ENCODE measurements around the gene LAS1L. TPM values are rescaled to one million over a fixed set of nuclear protein-coding genes. Genes with fewer than 3 reads are reported as not detected.

LAS1L gene
- total RNA-seq = 18.2 to 30.0 TPM (median 18.5 TPM) in 3 replicates
- long read RNA-seq, transcript LAS1L-202 (13 exons, 2,386 nt) = major isoform, 27 of 51 reads
- long read RNA-seq, transcript LAS1L-203 (14 exons, 2,439 nt) = minor isoform, 6 of 51 reads
- long read RNA-seq, partial matches to known transcripts = 3 of 51 reads
- long read RNA-seq, other reads (novel, unspliced or antisense) = 14 of 51 reads

- H3K9me3 Mint-ChIP-seq (ENCODE audit: low read depth) = peaks cover 13% of the 10 kb centered on the region
Observed at GRCh38 chrX:65534450-65535292, at the start of gene LAS1L. Gene LAS1L (minus strand): TSS chrX:65534787. CDS start chrX:65534715, 72 bp downstream.

GRCh38 chrX:65582450-65583082 lies 48.0 kb upstream of the LAS1L start:
- Mint-ChIP-seq H3K27ac (ENCODE audit: unreplicated experiment) (no peak overlapping the region), H3K27me3 (ENCODE audit: low read depth) (peaks cover 6% of the 10 kb centered on the region), H3K36me3 (ENCODE audit: low read depth) (no peaks in the 10 kb centered on the region), H3K4me3 (ENCODE audit: unreplicated experiment) (no peak overlapping the region), H3K9me3 (ENCODE audit: low read depth) (no peaks in the 10 kb centered on the region), H3K4me1 (ENCODE audit: low read depth) (peaks cover 5% of the 10 kb centered on the region)
- TF ChIP-seq CTCF (IDR thresholded peaks at IDR 0.05) = no peak
- no peak for DNase-seq (ENCODE audit: low spot score)

More at GRCh38 chrX:65534450-65535292, at the start of gene LAS1L:
- no peaks in the 10 kb centered on the region for H3K36me3 Mint-ChIP-seq (ENCODE audit: low read depth)
- peak; percentile 95 for DNase-seq (ENCODE audit: low spot score)
- peak within 1 kb of the TSS; percentile 97 for H3K27ac Mint-ChIP-seq (ENCODE audit: unreplicated experiment)
- TF ChIP-seq CTCF (IDR thresholded peaks at IDR 0.05) = peak; percentile 23
- H3K27me3 Mint-ChIP-seq (ENCODE audit: low read depth) = no peaks in the 10 kb centered on the region
- peaks cover 14% of the 10 kb centered on the region for H3K4me1 Mint-ChIP-seq (ENCODE audit: low read depth)
- H3K4me3 Mint-ChIP-seq (ENCODE audit: unreplicated experiment) = peak within 1 kb of the TSS; percentile 99

- no peak overlapping the region for H3K27ac Mint-ChIP-seq (ENCODE audit: unreplicated experiment)
- H3K9me3 Mint-ChIP-seq (ENCODE audit: low read depth) = no peaks in the 10 kb centered on the region
- H3K4me1 Mint-ChIP-seq (ENCODE audit: low read depth) = no peaks in the 10 kb centered on the region
- no peaks in the 10 kb centered on the region for H3K36me3 Mint-ChIP-seq (ENCODE audit: low read depth)
- peaks cover 6% of the 10 kb centered on the region for H3K27me3 Mint-ChIP-seq (ENCODE audit: low read depth)
- no peak for DNase-seq (ENCODE audit: low spot score)
- no peak overlapping the region for H3K4me3 Mint-ChIP-seq (ENCODE audit: unreplicated experiment)
- peak; percentile 84 for TF ChIP-seq CTCF (IDR thresholded peaks at IDR 0.05)
Observed at GRCh38 chrX:65581661-65582339, 47.2 kb upstream of the LAS1L start.

- Mint-ChIP-seq H3K27me3 (ENCODE audit: low read depth) (peaks cover 6% of the 10 kb centered on the region), H3K9me3 (ENCODE audit: low read depth) (peaks cover 6% of the 10 kb centered on the region), H3K36me3 (ENCODE audit: low read depth) (no peaks in the 10 kb centered on the region), H3K4me3 (ENCODE audit: unreplicated experiment) (no peak overlapping the region), H3K27ac (ENCODE audit: unreplicated experiment) (no peak overlapping the region), H3K4me1 (ENCODE audit: low read depth) (no peaks in the 10 kb centered on the region)
- TF ChIP-seq CTCF (IDR thresholded peaks at IDR 0.05) = no peak
- DNase-seq (ENCODE audit: low spot score) = no peak
Observed at GRCh38 chrX:65578346-65578745, 43.8 kb upstream of the LAS1L start.

- peaks cover 6% of the 10 kb centered on the region for H3K27me3 Mint-ChIP-seq (ENCODE audit: low read depth)
- no peak for TF ChIP-seq CTCF (IDR thresholded peaks at IDR 0.05)
- no peaks in the 10 kb centered on the region for H3K4me1 Mint-ChIP-seq (ENCODE audit: low read depth)
- peaks cover 6% of the 10 kb centered on the region for H3K9me3 Mint-ChIP-seq (ENCODE audit: low read depth)
- DNase-seq (ENCODE audit: low spot score) = no peak
- no peak overlapping the region for H3K4me3 Mint-ChIP-seq (ENCODE audit: unreplicated experiment)
- H3K36me3 Mint-ChIP-seq (ENCODE audit: low read depth) = no peaks in the 10 kb centered on the region
- no peak overlapping the region for H3K27ac Mint-ChIP-seq (ENCODE audit: unreplicated experiment)
Observed at GRCh38 chrX:65576160-65576559, 41.6 kb upstream of the LAS1L start.

Data from chondrocyte (in vitro differentiated cells).